Measurements from ENCODE around the gene PLCG1.

GRCh38 chr20:41133709-41134361 is 3.5 kb upstream of the PLCG1 start:
- TF ChIP-seq, protein P1, sequence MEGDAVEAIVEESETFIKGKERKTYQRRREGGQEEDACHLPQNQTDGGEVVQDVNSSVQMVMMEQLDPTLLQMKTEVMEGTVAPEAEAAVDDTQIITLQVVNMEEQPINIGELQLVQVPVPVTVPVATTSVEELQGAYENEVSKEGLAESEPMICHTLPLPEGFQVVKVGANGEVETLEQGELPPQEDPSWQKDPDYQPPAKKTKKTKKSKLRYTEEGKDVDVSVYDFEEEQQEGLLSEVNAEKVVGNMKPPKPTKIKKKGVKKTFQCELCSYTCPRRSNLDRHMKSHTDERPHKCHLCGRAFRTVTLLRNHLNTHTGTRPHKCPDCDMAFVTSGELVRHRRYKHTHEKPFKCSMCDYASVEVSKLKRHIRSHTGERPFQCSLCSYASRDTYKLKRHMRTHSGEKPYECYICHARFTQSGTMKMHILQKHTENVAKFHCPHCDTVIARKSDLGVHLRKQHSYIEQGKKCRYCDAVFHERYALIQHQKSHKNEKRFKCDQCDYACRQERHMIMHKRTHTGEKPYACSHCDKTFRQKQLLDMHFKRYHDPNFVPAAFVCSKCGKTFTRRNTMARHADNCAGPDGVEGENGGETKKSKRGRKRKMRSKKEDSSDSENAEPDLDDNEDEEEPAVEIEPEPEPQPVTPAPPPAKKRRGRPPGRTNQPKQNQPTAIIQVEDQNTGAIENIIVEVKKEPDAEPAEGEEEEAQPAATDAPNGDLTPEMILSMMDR (IDR thresholded peaks at IDR 0.05): no peak
- TF ChIP-seq POLR2A (IDR thresholded peaks at IDR 0.05): no peak
